ENCODE measurements around the gene SMARCAL1. TPM values are rescaled to one million over a fixed set of nuclear protein-coding genes. Genes with fewer than 3 reads are reported as not detected.

SMARCAL1 gene
- total and polyA plus RNA-seq, 2 of the 13 experiments (the other 11 are each of a cell fraction or from before 2014, with no cell fraction given), result 12.7 to 21.3 TPM

DNA sequence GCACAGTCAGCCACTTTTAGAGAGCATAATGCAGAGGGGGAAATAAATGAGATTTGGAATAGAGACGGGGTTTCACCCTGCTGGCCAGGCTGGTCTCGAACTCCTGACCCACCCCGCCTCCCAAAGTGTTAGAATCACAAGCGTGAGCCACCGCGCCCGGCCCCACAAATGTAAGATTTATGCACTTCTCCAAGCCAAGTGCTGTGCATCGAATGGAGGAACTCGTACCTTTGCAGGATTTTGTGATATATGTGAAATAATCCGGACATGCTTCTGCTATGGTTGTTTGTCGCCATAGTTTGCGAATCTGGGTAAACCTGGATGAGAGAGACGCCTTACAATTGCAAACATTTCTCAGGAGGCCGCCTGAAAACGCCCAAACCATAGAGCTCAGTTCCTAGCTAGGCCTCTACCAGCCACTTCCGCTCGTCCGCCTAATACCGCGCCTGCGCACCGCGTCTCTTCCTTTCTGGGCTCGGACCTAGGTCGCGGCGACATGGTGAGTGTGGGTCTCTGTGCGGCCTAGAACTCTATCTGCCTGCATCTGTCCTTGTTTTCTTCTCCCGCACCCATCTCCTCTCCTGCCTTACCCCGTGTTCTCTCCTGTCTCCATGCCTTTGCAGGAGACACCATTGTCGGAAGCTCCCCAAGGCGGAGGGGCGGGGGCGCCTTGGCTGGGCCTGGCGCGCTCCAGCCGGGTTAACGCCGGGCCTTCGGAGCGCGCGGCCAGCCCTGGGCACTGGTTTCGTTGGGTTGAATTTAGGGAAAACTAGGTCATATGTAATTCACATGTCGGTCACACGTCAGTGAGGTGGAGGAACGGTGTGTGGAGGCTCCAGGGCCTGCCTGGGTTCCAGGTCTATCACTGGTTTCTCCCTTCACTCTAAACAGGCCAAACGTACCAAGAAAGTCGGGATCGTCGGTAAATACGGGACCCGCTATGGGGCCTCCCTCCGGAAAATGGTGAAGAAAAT lies 86.4 kb downstream of the SMARCAL1 start, which contains the start of gene RPL37A (continued):
- TF ChIP-seq, protein P1, sequence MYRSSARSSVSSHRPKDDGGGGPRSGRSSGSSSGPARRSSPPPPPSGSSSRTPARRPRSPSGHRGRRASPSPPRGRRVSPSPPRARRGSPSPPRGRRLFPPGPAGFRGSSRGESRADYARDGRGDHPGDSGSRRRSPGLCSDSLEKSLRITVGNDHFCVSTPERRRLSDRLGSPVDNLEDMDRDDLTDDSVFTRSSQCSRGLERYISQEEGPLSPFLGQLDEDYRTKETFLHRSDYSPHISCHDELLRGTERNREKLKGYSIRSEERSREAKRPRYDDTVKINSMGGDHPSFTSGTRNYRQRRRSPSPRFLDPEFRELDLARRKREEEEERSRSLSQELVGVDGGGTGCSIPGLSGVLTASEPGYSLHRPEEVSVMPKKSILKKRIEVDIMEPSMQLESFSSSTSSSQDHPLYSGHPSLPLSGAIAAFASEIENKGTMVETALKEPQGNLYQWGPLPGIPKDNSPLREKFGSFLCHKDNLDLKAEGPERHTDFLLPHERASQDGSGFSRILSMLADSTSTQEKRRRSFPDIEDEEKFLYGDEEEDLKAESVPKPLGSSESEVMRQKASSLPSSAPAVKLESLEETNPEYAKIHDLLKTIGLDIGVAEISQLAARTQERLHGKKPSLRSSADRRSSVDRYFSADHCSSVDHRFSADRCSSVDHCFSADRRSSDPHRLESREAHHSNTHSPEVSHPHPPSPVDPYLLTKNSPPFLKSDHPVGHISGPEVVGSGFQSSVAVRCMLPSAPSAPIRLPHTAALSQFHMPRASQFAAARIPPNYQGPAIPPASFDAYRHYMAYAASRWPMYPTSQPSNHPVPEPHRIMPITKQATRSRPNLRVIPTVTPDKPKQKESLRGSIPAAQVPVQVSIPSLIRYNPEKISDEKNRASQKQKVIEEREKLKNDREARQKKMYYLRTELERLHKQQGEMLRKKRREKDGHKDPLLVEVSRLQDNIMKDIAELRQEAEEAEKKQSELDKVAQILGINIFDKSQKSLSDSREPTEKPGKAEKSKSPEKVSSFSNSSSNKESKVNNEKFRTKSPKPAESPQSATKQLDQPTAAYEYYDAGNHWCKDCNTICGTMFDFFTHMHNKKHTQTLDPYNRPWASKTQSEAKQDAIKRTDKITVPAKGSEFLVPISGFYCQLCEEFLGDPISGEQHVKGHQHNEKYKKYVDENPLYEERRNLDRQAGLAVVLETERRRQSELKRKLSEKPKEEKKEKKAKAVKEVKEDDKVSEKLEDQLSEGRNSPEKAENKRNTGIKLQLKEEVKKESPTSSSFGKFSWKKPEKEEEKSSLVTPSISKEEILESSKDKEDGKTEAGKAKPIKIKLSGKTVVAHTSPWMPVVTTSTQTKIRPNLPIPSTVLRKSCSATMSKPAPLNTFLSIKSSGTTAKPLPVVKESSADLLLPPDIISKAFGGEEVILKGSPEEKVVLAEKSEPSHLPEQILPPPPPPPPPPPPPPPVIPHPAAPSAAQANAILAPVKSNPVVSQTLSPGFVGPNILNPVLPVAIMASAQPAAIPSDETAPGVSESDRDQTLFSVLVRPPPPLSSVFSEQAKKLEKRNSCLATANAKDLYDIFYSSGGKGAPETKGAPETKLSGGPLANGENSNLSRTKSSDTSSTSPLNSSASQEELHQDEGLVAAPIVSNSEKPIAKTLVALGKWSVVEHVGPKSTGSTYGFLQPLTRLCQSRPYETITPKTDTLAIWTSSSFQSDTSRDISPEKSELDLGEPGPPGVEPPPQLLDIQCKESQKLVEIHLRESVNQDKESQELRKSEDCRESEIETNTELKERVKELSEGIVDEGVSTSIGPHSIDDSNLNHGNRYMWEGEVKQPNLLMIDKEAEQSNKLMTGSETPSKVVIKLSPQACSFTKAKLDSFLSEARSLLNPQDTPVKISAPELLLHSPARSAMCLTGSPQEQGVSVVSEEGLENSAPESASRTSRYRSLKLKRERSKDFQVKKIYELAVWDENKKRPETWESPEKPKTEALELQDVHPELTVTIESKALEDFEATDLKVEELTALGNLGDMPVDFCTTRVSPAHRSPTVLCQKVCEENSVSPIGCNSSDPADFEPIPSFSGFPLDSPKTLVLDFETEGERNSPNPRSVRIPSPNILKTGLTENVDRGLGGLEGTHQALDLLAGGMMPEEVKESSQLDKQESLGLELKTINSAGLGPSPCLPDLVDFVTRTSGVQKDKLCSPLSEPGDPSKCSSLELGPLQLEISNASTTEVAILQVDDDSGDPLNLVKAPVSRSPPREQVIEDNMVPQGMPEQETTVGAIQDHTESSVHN (CRISPR knock-in tag; IDR thresholded peaks at IDR 0.05), result peak; percentile 78; the same call in 1 of the 2 replicates
- TF ChIP-seq HNRNPH1 (optimal IDR thresholded peaks at IDR 0.05; ENCODE audit: low read depth, low read length), result no peak
- TF ChIP-seq EP300 (IDR thresholded peaks at IDR 0.05; ENCODE audit: low read depth in 2 of 2, low read length in 2 of 2), result peak in 1 of 2 experiments; percentile 61; a peak in 2 of 4 replicates
- peak; percentile 73 for TF ChIP-seq EP300 (CRISPR knock-in tag; IDR thresholded peaks at IDR 0.05; ENCODE audit: borderline replicate concordance)
- TF ChIP-seq, protein P2, sequence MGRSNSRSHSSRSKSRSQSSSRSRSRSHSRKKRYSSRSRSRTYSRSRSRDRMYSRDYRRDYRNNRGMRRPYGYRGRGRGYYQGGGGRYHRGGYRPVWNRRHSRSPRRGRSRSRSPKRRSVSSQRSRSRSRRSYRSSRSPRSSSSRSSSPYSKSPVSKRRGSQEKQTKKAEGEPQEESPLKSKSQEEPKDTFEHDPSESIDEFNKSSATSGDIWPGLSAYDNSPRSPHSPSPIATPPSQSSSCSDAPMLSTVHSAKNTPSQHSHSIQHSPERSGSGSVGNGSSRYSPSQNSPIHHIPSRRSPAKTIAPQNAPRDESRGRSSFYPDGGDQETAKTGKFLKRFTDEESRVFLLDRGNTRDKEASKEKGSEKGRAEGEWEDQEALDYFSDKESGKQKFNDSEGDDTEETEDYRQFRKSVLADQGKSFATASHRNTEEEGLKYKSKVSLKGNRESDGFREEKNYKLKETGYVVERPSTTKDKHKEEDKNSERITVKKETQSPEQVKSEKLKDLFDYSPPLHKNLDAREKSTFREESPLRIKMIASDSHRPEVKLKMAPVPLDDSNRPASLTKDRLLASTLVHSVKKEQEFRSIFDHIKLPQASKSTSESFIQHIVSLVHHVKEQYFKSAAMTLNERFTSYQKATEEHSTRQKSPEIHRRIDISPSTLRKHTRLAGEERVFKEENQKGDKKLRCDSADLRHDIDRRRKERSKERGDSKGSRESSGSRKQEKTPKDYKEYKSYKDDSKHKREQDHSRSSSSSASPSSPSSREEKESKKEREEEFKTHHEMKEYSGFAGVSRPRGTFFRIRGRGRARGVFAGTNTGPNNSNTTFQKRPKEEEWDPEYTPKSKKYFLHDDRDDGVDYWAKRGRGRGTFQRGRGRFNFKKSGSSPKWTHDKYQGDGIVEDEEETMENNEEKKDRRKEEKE (IDR thresholded peaks at IDR 0.05), result no peak
- TF ChIP-seq ZNF577 (CRISPR knock-in tag; IDR thresholded peaks at IDR 0.05; ENCODE audit: borderline replicate concordance, low read depth), result peak; percentile 83; the same call in 1 of the 2 replicates
- TF ChIP-seq, protein P3, sequence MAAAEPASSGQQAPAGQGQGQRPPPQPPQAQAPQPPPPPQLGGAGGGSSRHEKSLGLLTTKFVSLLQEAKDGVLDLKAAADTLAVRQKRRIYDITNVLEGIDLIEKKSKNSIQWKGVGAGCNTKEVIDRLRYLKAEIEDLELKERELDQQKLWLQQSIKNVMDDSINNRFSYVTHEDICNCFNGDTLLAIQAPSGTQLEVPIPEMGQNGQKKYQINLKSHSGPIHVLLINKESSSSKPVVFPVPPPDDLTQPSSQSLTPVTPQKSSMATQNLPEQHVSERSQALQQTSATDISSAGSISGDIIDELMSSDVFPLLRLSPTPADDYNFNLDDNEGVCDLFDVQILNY (CRISPR knock-in tag; conservative IDR thresholded peaks at IDR 0.05), result peak; percentile 72
- no peak for TF ChIP-seq TBP (CRISPR knock-in tag; IDR thresholded peaks at IDR 0.05)
- 0 out of 2 replicates have a peak, but pooled peaks have one; percentile 78 for TF ChIP-seq ZNF670 (CRISPR knock-in tag; IDR thresholded peaks at IDR 0.05; ENCODE audit: borderline replicate concordance)
- TF ChIP-seq, protein P4, sequence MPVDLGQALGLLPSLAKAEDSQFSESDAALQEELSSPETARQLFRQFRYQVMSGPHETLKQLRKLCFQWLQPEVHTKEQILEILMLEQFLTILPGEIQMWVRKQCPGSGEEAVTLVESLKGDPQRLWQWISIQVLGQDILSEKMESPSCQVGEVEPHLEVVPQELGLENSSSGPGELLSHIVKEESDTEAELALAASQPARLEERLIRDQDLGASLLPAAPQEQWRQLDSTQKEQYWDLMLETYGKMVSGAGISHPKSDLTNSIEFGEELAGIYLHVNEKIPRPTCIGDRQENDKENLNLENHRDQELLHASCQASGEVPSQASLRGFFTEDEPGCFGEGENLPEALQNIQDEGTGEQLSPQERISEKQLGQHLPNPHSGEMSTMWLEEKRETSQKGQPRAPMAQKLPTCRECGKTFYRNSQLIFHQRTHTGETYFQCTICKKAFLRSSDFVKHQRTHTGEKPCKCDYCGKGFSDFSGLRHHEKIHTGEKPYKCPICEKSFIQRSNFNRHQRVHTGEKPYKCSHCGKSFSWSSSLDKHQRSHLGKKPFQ (CRISPR knock-in tag; IDR thresholded peaks at IDR 0.05; ENCODE audit: insufficient replicate concordance), result peak; percentile 48
- TF ChIP-seq, protein P5, sequence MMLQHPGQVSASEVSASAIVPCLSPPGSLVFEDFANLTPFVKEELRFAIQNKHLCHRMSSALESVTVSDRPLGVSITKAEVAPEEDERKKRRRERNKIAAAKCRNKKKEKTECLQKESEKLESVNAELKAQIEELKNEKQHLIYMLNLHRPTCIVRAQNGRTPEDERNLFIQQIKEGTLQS (CRISPR knock-in tag; IDR thresholded peaks at IDR 0.05), result peak; percentile 70; the same call in 1 of the 2 replicates
- TF ChIP-seq ZFP82 (CRISPR knock-in tag; IDR thresholded peaks at IDR 0.05; ENCODE audit: borderline replicate concordance), result peak; percentile 78; the same call in 1 of the 2 replicates
